ELF-1 (cell line): Measurements from ENCODE around the gene MYO16.
A peak's percentile ranks its signal among the peaks of the same experiment; 100 is the strongest.

Source experiments
- DNase-seq: peaks from one replicate; pipeline ENCODE4 v3.0.0-alpha.2; 2016; ENCODE audit warnings: low read depth, low spot score

Gene MYO16

DNA sequence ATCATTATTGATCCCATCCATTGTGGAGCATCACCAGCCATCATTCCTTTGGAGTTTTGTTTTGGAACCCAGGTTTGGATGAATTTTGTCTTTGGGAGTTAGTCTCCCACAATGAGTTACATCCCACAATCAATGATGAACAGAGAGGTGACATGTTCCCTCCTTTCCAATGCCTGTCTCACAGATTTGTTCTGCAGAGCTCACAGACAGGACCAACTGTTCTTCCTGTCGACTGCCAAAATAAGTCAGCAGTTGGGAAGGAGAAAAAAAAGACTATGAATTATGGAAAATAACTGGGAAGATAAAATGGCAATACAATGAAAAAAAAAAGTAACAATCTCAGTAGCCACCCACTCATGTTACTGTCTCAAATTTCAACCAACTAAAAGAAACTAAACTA lies 489.1 kb downstream of the MYO16 start:
- no peak for DNase-seq

DNA sequence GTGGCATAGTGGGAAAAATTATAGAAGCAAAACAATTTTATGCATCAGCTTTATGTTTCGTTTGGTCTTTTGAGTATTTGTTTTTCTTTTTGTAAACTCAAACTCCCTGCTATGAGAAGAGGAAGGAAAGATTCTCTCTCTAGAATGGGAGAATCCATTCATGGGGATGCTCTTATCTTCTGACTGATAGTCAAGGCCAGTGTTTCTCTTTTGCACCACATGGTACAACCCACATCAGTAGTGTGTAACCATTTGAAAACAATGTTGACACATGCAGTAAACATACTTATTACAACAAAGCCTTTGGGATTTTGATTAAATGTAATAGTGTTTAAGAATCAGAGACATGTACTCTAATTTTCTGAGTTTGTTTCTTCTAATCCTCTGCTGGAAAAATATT lies 490.5 kb downstream of the MYO16 start:
- DNase-seq: no peak

DNA sequence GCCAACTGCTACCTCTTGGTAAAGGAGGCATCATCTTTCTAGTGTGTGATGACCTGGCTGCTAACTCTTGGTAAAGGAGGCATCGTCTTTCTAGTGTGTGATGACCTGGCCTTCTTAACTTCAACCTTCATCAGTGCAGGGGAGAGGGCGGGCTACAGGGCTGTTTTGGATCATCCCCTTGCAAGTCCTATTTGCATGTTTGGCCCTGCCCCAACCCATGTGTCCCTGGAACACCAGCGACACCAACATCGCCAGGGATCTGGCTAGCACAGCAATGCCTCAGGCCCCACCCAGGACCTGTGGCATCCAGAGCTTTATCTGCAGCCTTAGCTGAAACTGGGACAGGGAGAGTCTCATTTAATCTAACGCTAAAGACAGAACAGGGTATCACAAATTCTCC lies 492.4 kb downstream of the MYO16 start:
- peak; percentile 26 for DNase-seq

DNA sequence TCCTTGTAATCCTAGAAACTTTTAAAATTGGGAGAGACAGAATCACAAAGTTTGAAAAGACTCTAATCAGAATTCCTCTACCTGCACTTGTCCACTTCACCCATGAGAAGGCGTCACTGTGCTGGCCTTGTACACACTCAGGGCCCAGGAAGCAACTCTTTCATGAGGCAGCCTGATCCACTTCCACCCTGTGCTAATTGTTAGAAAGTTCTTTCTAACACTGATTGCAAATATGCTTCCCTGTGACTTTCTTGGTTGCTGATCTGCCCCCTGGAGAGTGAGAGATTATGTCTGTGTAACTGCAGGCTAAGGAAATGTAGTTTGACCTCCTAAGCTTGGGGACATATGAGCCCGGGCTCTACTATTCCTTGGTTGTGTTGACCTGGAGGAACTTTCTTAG lies 494.6 kb downstream of the MYO16 start:
- DNase-seq: no peak

DNA sequence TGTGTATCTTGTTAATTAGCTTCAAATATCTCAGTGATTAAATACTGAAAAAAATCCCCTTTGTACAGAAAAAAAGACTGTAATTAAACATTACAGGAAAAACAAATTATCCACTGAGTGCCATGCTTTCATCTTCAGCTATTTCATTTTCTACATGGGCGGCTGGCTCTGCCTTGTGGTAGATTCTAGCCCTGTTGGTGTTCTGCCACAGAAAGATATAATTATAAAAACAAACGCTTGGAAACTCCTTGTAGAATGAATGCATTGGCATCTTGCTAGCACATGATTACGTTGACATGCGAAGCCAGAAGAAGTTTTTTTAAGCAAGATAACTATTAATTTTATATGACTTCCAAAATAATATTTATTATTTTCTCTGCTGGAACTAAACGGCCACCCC lies 496.8 kb downstream of the MYO16 start:
- DNase-seq: no peak

DNA sequence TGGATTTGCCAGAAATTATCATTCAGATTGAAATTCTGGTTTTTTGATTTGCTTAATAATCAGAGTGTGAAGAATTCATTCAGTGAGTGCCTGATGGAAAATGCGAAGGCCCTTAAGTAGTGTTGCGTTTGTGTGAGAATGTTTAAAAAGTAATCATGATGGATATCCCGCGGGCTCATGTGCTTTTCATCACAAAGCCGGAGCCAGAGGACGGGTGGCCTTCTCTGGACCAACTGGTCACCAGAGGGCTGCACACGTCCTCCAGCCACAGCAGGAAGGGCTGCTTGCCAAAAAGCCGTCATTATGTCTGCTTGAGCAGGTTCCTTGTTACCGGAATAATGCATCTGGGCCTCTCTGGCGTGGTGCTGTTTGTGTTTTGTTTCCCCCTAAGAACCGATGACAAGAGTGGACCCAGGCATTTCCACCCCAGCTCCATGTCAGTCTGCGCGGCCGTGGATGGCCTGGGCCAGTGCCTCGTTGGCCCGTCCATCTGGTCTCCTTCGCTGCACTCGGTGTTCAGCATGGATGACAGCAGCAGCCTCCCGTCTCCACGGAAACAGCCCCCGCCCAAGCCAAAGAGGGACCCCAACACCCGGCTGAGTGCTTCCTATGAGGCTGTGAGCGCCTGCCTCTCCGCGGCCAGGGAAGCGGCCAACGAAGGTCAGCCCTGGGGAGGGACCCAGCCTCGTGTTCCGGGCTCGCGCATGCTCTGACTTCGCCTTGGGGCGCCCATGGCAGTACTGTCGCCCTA lies 497.7 kb downstream of the MYO16 start:
- no peak for DNase-seq

DNA sequence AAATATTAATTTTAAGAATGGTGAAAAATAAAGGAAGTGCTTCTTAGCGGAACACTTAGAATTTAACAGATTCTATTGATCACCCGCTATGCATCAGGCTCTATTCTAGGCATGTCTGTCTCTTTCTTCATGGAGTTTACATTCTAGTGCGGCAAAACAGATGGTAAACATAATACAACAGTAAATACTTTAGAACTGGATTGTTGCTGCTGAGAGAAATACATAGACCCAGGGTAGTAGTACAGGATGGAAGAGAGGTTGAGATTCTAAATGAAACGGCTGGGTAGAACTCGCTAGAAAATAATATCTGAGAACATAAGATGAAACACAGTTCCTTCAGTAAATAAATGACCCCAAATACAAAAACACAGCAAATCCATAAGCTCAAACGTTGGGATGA lies 498.7 kb downstream of the MYO16 start:
- DNase-seq: no peak

DNA sequence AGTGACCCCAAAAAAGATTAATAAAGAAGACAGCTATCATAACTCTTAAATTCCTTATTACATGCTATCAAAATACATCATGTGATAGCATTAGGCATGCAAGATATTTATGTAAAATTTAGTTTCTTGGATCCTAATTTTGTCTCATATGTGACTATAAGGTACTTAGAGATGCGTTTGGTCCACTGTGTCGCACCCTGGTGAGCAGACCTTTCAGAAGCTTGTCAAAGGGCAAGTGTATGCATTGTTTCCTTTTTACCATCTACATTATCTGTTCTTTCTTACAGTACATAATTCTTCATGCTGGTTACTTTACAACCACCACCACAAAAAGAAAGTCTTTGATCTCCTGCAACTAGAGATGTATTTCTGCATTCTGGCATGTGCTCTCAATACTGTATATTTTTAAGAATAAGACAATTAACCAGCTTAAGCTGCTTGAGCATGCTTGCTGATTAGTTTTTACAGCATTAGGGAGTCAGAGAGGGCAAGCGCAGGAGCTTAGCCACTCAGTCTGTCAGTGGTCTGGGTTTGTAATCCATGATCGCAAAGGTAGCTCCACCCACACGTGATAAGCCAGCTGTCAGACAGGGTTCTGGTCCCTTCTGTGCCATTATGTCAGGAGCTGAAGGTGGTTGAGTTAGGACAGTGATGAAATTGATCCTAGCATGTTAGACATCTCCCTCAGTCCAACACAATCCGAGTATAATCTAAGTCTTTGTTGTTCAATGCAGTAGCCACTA lies 500.9 kb downstream of the MYO16 start:
- peak; percentile 8 for DNase-seq

DNA sequence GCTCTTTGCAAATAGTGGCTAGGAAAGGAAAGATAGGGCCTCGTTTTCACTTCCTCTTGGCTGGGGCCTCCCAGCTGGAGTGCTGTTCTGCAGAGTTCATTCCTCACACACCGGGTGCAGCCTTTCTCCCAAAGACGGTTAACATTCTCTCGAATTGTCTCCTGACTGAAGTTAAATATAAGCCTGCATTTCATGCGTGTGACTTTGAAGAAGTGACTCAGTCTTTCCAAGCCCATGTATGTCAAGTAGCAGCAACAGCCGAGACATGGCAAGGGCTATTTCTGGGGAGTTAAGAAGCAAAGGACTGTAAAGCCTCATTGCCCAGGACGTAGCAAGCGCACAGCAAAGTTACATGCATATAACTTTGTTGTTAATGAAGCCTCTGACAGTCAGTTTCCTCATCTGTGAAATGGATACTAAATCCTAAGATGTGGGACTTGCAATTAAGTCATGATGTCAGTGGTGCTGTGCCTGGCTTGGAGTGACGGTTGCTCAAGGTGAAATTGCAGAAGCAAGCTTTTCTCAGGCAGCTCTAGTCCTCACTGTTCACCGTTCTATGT lies 502.4 kb downstream of the MYO16 start:
- DNase-seq: no peak

DNA sequence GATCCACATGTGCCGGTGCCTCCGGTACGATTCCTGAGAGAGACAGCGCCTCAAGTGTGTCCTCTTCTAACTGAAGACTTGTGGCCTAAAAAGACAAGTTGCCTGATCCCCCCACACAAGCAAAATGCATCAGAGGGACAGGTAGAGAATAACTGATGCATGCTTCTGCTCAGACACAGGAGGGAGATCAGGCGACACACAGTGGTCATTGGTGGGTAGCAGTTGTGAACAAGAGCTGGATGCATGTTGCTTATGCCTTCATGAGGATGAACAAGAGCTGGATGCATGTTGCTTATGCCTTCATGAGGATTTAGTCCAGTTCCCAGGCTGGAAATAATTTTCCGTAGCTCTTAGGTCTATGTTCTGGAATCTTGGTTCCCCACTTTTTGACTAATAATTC lies 505.6 kb downstream of the MYO16 start:
- DNase-seq: no peak

DNA sequence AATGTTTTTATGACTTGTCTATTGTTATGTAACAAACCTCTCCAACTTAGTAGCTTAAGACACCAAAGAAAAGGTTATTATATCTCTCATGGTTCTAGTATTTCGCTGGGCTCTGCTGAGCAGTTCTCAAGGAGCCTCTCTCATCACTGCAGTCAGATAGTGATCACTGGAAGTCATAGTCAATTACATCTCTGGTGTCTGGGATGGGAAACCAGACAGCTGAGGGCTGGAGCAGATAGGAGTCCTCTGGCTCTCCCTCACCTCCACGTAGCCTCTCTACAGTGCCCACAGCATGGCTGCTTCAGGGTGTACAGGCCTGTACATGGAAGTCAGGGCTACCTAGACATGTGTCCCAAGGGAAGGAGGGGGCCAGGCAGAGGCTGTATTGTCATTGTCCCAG lies 507.5 kb downstream of the MYO16 start:
- no peak for DNase-seq

DNA sequence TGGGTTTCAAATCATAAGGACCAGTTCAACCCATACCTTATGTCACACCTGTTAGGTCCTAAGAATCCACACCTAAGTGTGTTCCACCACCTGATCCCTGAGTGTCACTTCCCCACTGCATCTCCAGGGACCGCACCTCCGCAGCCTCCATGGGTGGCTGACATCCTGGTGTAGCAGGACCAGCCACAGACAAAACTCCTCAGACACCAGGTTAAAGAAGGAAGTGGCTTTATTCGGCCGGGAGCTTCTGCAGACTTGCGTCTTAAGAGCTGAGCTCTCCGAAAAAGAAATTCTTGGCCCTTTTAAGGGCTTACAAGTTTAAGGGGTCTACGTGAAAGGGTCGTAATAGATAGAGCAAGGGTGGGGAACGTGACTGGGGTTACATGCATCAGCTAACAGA lies 509.9 kb downstream of the MYO16 start:
- DNase-seq: no peak

DNA sequence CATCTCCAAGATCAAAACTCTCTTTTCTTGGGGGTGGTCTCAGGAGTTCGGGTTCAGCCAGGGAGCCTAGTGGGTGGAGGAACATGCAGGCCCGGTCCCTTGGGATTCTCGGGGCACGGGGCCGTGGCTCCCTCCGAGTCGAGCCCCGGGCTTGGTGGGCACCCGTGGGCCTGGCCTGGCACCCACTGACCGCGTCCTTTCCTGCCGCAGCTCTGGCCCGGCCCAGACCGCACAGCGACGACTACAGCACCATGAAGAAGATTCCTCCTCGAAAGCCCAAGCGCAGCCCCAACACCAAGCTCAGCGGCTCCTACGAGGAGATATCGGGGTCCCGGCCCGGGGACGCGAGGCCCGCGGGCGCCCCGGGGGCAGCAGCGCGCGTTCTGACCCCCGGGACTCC lies 510.6 kb downstream of the MYO16 start:
- no peak for DNase-seq

DNA sequence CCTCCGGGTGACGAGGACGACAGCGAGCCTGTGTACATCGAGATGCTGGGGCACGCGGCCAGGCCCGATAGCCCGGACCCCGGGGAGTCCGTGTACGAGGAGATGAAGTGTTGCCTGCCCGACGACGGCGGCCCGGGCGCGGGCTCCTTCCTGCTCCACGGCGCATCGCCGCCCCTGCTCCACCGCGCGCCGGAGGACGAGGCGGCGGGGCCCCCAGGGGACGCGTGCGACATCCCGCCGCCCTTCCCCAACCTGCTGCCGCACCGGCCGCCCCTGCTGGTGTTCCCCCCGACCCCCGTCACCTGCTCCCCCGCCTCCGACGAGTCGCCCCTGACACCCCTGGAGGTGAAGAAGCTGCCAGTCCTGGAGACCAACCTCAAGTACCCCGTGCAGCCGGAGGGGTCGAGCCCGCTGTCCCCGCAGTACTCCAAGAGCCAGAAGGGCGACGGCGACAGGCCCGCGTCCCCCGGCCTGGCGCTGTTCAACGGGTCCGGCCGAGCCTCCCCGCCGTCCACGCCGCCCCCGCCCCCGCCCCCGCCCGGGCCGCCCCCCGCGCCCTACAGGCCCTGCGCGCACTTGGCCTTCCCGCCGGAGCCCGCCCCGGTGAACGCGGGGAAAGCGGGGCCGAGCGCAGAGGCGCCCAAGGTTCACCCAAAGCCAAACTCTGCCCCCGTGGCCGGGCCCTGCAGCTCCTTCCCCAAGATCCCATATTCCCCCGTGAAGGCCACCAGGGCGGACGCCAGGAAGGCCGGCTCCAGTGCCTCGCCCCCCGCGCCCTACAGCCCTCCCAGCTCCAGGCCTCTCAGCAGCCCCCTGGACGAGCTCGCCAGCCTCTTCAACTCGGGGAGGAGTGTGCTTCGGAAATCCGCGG lies 511.3 kb downstream of the MYO16 start:
- DNase-seq: no peak

DNA sequence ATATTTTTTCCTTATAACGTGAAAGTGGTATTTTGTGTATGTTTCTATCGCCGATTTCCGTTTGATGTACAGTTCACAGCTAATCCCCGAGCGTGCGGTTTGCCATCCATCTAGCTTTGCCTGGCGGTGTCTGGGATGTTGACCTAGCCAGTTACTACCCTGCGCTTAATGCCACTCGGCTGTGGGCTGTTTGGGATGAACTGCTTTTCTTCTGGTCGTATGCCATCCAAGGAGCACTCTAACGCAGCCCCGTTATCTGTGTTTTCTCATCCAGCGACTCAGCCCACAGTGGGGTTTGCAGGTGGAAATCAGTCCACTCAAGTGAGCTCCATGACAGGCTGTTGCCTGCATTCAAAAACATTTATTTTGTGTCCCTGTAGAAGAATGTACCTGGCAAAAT lies 512.3 kb downstream of the MYO16 start:
- DNase-seq: no peak

DNA sequence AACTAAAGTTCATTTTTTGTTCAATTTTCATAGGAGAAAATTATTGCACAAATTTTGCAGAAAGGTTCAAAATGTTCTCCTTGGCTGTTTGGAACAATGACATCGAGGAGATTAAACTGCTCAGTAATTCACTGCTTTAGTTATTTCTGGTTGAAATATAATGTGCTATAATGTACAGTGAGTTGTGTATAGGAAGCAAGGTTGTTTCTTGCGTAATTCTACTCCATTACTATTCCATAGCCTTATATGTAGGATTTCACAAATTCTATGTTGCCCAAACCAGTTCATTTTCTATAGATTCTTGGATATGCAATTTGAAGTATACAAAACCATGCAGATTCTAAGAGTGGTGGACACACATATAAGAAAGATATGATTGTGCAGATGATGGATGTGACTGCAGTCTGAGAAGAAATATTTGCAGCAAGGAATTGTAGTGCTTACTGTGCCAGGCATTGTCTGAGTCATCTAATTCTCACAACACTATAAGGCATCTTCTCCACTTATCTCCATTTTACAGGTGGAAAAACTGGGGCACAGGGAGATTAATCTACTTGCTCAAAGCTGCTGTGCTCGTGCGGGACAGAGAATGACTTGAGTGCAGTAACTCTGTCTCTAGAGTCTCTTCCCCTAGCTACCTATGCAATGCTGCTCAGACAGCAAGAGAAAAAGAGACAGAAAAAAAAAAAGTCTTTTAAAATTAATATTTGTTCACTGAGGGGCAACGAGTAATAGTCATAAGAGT lies 515.5 kb downstream of the MYO16 start:
- no peak for DNase-seq

DNA sequence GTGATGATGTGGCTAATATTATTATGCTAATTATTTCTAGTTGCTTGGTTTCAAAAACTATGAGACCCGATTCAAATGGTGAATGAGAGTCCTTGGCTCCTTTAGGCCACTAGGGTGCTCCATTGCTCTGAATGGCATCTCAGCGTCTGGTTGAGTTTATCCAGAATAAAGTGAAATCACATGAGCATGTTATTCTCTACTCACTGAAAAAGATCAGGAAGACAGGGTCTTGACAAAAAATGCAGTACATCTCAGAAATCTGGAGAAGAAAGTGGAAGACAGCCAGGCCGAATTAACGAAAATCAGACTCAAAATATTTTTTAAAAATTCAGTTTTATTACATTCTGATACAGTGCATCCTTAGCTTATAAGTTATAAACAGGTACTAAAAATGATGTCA lies 516.2 kb downstream of the MYO16 start:
- DNase-seq: peak; percentile 21

DNA sequence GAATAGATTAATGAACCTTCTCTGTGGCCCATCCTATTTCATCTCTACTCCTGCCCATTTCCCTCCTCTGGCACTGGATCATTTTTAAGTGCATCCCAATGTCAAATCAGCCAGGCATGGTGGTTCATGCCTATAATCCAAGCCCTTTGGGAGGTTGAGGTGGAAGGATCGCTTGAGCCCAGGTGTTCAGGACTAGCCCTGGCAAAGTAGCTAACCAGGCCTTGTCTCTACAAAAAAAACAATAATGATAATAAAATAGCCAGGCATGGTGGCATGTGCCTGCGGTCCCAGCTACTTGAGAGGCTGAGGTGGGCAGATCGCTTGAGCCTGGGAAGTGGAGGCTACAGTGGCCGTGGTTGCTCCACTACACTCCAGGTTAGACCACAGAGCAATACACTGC lies 517.0 kb downstream of the MYO16 start:
- DNase-seq: no peak

DNA sequence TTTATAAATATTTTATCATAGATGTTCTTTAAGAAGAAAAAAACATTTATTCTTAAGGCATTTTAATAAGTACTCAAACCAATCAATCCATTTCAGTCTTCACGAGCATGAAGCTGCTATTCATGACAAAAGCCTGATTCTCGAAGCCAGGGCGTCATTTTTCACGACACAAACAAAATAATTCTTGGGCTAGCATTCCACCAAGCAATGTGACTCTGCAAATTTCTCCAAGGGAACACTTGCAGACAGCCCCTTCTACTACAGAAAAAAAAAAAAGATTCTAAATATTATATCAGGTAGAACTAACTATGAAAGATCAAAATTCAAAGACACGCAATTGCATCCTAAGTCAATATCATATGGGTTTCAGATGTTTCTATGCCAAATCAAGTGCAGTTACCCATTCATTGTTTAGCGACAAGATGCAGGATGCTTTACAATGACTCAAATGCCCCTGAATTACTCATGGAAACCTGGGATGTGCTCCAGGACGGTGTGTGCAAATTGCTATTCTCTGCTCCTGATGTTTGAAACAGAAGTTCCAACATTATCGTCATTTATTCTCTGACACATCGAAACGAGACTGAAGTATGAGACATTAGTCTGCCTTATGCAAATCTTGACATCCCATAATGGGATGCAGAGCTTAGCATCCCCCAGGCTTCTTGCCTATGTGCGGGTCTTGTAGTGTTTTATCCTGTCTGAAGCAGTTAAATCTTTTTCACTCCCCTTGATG lies 517.7 kb downstream of the MYO16 start:
- DNase-seq: no peak

DNA sequence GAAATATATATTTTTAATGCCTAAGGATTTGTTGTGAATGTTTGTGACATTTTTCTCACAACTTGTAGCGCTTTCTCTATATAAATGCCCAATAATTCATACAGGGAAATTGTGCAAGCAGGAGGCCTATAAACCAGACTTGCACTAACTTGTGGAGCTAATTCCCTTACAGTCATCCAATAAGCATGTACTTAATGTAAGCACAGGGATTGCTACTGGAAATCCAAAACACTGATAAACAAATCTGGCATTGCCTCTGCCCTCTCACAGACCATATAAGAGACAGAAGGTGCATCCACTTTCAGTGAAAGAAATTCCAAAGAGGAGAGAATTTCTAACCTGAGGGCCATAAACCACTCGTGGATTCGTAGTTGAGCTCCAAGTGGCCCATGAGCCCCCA lies 518.8 kb downstream of the MYO16 start:
- DNase-seq: no peak

DNA sequence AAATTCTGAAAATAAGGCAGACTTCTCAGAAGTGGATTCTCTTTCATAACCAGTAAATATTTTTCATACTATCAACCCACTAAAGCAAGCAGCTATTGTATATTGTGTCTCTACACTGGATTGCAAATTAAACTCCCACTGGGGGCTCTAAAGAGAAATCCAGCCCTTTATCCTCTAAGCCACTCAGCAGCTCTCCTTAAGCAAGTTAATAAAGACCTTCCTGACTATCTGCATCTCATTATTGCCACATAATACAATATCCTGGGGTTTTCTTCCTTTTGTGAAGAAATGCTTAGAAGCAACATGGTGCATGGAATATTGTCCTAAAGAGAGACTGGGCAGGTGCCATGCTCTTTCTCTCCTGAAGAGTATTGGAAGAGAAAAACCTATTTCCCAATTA lies 521.3 kb downstream of the MYO16 start:
- DNase-seq: no peak
